GM21825 (cell line): ENCODE results near the gene IL18RAP.

Source experiments
- ATAC-seq: cut with Tn5 transposase; IDR thresholded peaks from one replicate; pipeline ENCODE4 v1.9.1; 2021; ENCODE audit warnings: mild to moderate bottlenecking, moderate library complexity; ENCODE audit not compliant: unreplicated experiment

Gene IL18RAP

GRCh38 chr2:102492006-102492405 is 69.0 kb downstream of the IL18RAP start:
- ATAC-seq: no peak

DNA sequence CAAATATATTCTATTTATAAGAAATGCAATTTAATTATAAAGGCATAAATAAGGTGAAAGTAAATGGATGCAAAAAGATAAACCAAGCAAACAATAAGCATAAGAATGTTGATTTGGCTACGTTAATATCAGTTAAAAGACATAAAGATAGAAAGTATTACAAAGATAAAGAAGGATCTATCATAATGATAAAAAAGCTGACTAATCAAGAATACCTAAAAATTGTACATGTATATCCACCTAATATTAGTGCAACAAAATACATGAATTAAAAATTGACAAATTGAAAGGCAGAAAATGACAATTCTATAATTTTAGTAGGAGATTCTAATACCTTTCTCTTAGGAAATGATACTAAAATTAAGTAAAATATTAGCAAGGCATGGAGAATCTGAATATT is 71.6 kb downstream of the IL18RAP start:
- no peak for ATAC-seq

- no peak for ATAC-seq
Observed at GRCh38 chr2:102498414-102498813, 75.5 kb downstream of the IL18RAP start.

DNA sequence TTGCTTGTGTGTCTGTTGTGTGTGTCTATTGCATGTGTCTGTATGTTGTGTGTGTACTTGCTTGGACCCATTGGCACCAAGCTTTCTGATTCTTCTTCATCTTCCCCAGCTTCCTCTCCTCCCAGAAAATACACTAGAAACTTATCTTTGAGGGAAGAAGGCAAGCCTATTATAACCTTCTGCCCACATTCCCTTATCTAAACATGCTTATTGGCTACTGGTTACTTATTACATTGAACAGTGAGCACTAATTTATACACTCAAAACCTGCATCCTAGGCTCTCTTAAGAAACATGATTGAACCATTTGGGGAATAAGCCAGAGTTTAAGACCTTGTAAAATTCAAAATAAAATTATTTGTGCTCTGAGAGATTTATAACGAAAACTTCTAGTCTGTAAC is 76.6 kb downstream of the IL18RAP start:
- no peak for ATAC-seq
